Prostate gland (tissue), 2 donors: ENCODE data around the gene TPRA1.

Experiments used
- CTCF ChIP-seq, 4 experiments: fragments of 200-600 bp in 2 of 4; fragments of 450-650 bp in 2 of 4; sonication (generic) in 2 of 4; IDR thresholded peaks; 1 replicate in 3 of 4; 2 replicates in 1 of 4; pipeline ENCODE4 v1.5.1; 2016 to 2019; ENCODE audit warnings: antibody characterized with exemption in 4 of 4, mild to moderate bottlenecking in 2 of 4, moderate library complexity in 2 of 4
- POLR2A ChIP-seq: fragments of 450-650 bp; IDR thresholded peaks from one replicate; pipeline ENCODE4 v1.6.1; 2016; ENCODE audit warnings: antibody characterized with exemption, mild to moderate bottlenecking
- POLR2AphosphoS5 ChIP-seq: sonication (generic); formaldehyde crosslinking; IDR thresholded peaks from one replicate; pipeline ENCODE4 v1.6.1; 2017; ENCODE audit warnings: antibody characterized with exemption

GRCh38 chr3:127546554-127546953 lies 44.0 kb downstream of the TPRA1 start:
- TF ChIP-seq POLR2A, result no peak
- no peak for TF ChIP-seq POLR2AphosphoS5
- TF ChIP-seq CTCF (IDR thresholded peaks at IDR 0.05), result no peak
